GM19452 (cell line): Measurements from ENCODE around the gene GLIPR1L1.
A peak's percentile ranks its signal among the peaks of the same experiment; 100 is the strongest.

Experiments
- ATAC-seq: cut with Tn5 transposase; IDR thresholded peaks from one replicate; pipeline ENCODE4 v1.9.1; 2021; ENCODE audit not compliant: unreplicated experiment

GLIPR1L1 gene

GRCh38 chr12:75349946-75350345, 15.5 kb downstream of the GLIPR1L1 start:
- no peak for ATAC-seq

- ATAC-seq: no peak
These were observed 15.9 kb downstream of the GLIPR1L1 start for GRCh38 chr12:75350413-75350812.

GRCh38 chr12:75354011-75354410, 19.5 kb downstream of the GLIPR1L1 start:
- ATAC-seq: no peak

GRCh38 chr12:75360920-75361319, 26.4 kb downstream of the GLIPR1L1 start:
- ATAC-seq: no peak

- no peak for ATAC-seq
These were observed 26.9 kb downstream of the GLIPR1L1 start for GRCh38 chr12:75361408-75361807.

- ATAC-seq: no peak
These were observed 30.4 kb downstream of the GLIPR1L1 start for GRCh38 chr12:75364919-75365318.

- ATAC-seq: peak; percentile 73
These were observed 32.2 kb downstream of the GLIPR1L1 start for GRCh38 chr12:75366629-75367028.

GRCh38 chr12:75374971-75375370, 40.5 kb downstream of the GLIPR1L1 start:
- ATAC-seq: no peak

- no peak for ATAC-seq
These were observed 43.9 kb downstream of the GLIPR1L1 start for GRCh38 chr12:75378354-75378753.

GRCh38 chr12:75389061-75389460, 54.6 kb downstream of the GLIPR1L1 start:
- no peak for ATAC-seq

- ATAC-seq: no peak
These were observed 55.2 kb downstream of the GLIPR1L1 start for GRCh38 chr12:75389706-75390105.

- ATAC-seq: peak; percentile 8
These were observed 55.9 kb downstream of the GLIPR1L1 start for GRCh38 chr12:75390156-75390898.

GRCh38 chr12:75390899-75391538, 56.5 kb downstream of the GLIPR1L1 start, which contains the start of gene GLIPR1L2:
Gene GLIPR1L2 (plus strand): TSS chr12:75391089. CDS start chr12:75391117, 28 bp downstream.
- ATAC-seq: peak; percentile 97

GRCh38 chr12:75404231-75404630, 69.8 kb downstream of the GLIPR1L1 start:
- ATAC-seq: no peak

- no peak for ATAC-seq
These were observed 73.2 kb downstream of the GLIPR1L1 start for GRCh38 chr12:75407683-75408082.

- ATAC-seq: no peak
These were observed 75.4 kb downstream of the GLIPR1L1 start for GRCh38 chr12:75409830-75410229.

- ATAC-seq: no peak
These were observed 80.2 kb downstream of the GLIPR1L1 start for GRCh38 chr12:75414671-75415070.

- ATAC-seq: no peak
These were observed 85.4 kb downstream of the GLIPR1L1 start for GRCh38 chr12:75419841-75420240.
